Adrenal gland (tissue), 5 donors: ENCODE results near the gene C11orf68.

ENCODE experiments used
- POLR2A ChIP-seq, 2 donors: fragments of 450-650 bp; IDR thresholded peaks; one replicate each; pipeline ENCODE4 v1.6.1; 2017; ENCODE audit warnings: antibody characterized with exemption in 2 of 2, mild to moderate bottlenecking in 2 of 2, moderate library complexity in 1 of 2
- TF ChIP-seq, protein P1 (sequence below), 6 experiments: fragments of 450-650 bp in 4 of 6; fragments of 200-600 bp in 2 of 6; sonication (generic) in 1 of 6; IDR thresholded peaks; 1 replicate in 5 of 6; 2 replicates in 1 of 6; pipeline versions ENCODE4 v1.5.1 to v1.8.0; 2016 to 2021; ENCODE audit warnings: antibody characterized with exemption in 6 of 6, mild to moderate bottlenecking in 2 of 6, moderate library complexity in 1 of 6
- donor health status: DM: no; HTN: no; CAD: no.

DNA sequence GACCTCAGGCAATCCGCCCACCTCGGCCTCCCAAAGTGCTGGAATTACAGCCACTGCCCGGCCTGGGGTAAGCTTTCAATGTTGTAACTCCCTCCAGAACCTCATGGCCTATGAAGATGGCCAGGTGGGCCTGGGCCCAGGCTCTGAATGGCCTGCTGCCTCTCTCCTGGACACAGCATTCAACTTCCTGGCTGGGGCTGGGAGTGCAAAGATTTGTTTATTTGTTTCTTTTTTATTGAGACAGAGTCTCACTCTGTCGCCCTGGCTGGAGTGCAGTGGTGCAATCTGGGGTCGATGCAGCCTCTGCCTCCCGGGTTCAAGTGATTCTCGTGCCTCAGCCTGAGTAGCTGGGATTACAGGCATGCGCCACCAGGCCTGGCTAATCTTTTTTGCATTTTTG lies 25.9 kb upstream of the C11orf68 start:
- TF ChIP-seq, protein P1, sequence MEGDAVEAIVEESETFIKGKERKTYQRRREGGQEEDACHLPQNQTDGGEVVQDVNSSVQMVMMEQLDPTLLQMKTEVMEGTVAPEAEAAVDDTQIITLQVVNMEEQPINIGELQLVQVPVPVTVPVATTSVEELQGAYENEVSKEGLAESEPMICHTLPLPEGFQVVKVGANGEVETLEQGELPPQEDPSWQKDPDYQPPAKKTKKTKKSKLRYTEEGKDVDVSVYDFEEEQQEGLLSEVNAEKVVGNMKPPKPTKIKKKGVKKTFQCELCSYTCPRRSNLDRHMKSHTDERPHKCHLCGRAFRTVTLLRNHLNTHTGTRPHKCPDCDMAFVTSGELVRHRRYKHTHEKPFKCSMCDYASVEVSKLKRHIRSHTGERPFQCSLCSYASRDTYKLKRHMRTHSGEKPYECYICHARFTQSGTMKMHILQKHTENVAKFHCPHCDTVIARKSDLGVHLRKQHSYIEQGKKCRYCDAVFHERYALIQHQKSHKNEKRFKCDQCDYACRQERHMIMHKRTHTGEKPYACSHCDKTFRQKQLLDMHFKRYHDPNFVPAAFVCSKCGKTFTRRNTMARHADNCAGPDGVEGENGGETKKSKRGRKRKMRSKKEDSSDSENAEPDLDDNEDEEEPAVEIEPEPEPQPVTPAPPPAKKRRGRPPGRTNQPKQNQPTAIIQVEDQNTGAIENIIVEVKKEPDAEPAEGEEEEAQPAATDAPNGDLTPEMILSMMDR (IDR thresholded peaks at IDR 0.05): no peak
- no peak for TF ChIP-seq POLR2A (IDR thresholded peaks at IDR 0.05)
